A549 (cell line): Measurements from ENCODE around the gene EVX1. TPM values are rescaled to one million over a fixed set of nuclear protein-coding genes. Genes with fewer than 3 reads are reported as not detected.
A peak's percentile ranks its signal among the peaks of the same experiment; 100 is the strongest.

Source experiments
- ATAC-seq, 2 experiments: fragments of 200-7000 bp in 1 of 2; fragments of >200 bp in 1 of 2; cut with Nextera tagmentation in 1 of 2; cut with Tn5 transposase in 1 of 2; 3 replicates each; pipeline versions ENCODE4 v1.8.0 to v1.9.1; 2018 to 2020; ENCODE audit warnings: mild to moderate bottlenecking in 1 of 2, moderate library complexity in 1 of 2
- CTCF ChIA-PET: fragments of 300-600 bp; sonication (Branson Sonifier 250); formaldehyde crosslinking; extraction: SDS; loops from one replicate; lab custom pipeline; 2021; ENCODE audit warnings: antibody characterized with exemption, inconsistent platforms; lab: Yijun Ruan, JAX
- POLR2A ChIA-PET: fragments of 350-600 bp; formaldehyde crosslinking; extraction: SDS; loops from one replicate; lab custom pipeline; 2021; ENCODE audit warnings: antibody characterized with exemption, inconsistent platforms; lab: Yijun Ruan, JAX
- DNase-seq, 2 experiments: peaks; one replicate each; pipeline versions ENCODE4 v3.0.0 to v3.0.0-alpha.2; 2011 to 2016; ENCODE audit warnings: low read depth in 1 of 2, low spot score in 1 of 2
- FAIRE-seq: peaks from 2 replicates; lab custom pipeline; 2011; peaks lifted over from hg19 to GRCh38; lab: Jason Lieb, UNC
- H3K27ac ChIP-seq, 2 experiments: fragments of >200 bp; sonication (Bioruptor Twin); formaldehyde crosslinking; 3 replicates each; pipeline ENCODE4 v1.5.1; 2016 to 2017
- H3K4me1 ChIP-seq: fragments of >200 bp; sonication (Bioruptor Twin); formaldehyde crosslinking; 3 replicates; pipeline ENCODE4 v1.6.1; 2016
- H3K4me2 ChIP-seq: fragments of >200 bp; sonication (Bioruptor Twin); formaldehyde crosslinking; 3 replicates; pipeline ENCODE4 v1.6.1; 2016
- H3K4me3 ChIP-seq: fragments of >200 bp; sonication (Bioruptor Twin); formaldehyde crosslinking; 3 replicates; pipeline ENCODE4 v1.5.1; 2016
- H3K9me3 ChIP-seq: fragments of >200 bp; sonication (Bioruptor Twin); formaldehyde crosslinking; 3 replicates; pipeline ENCODE4 v1.6.1; 2016
- CHD4 ChIP-seq: fragments of 200-600 bp; sonication (generic); IDR thresholded peaks from 2 replicates; pipeline ENCODE4 v1.6.1; 2016; ENCODE audit warnings: antibody characterized with exemption, mild to moderate bottlenecking, borderline replicate concordance
- CTCF ChIP-seq: fragments of >200 bp; sonication (Bioruptor Twin); formaldehyde crosslinking; IDR thresholded peaks from 3 replicates; pipeline ENCODE4 v1.5.1; 2016
- EHF ChIP-seq: fragments of 250-450 bp; sonication (Bioruptor Pico); IDR thresholded peaks from 2 replicates; pipeline ENCODE4 v1.5.0; 2020; ENCODE audit warnings: mild to moderate bottlenecking
- FOSB ChIP-seq: fragments of 250-450 bp; sonication (Bioruptor Pico); IDR thresholded peaks from 2 replicates; pipeline ENCODE4 v1.5.0; 2020; ENCODE audit warnings: mild to moderate bottlenecking, moderate library complexity
- FOSL2 ChIP-seq, 2 experiments: fragments of 450-650 bp in 1 of 2; fragments of >200 bp in 1 of 2; sonication (Bioruptor Twin) in 1 of 2; formaldehyde crosslinking; IDR thresholded peaks; 2 replicates each; pipeline versions ENCODE4 v1.5.0 to v1.6.1; 2016 to 2020; ENCODE audit warnings: mild to moderate bottlenecking in 1 of 2, moderate library complexity in 1 of 2
- GATA3 ChIP-seq: IDR thresholded peaks from 2 replicates; pipeline ENCODE4 v1.6.1; 2012; ENCODE audit warnings: borderline replicate concordance
- HDAC2 ChIP-seq: fragments of 200-600 bp; sonication (generic); IDR thresholded peaks from 2 replicates; pipeline ENCODE4 v1.6.1; 2016
- HOXA7 ChIP-seq: fragments of 250-450 bp; sonication (Bioruptor Pico); IDR thresholded peaks from 2 replicates; pipeline ENCODE4 v1.5.0; 2020; ENCODE audit warnings: mild to moderate bottlenecking, moderate library complexity
- KDM1A ChIP-seq: fragments of 200-600 bp; sonication (generic); IDR thresholded peaks from 2 replicates; pipeline ENCODE4 v1.6.1; 2016; ENCODE audit warnings: low read depth, mild to moderate bottlenecking
- MAFK ChIP-seq: fragments of 450-650 bp; IDR thresholded peaks from 2 replicates; pipeline ENCODE4 v1.6.1; 2014; ENCODE audit not compliant: partially characterized antibody
- MAZ ChIP-seq: fragments of 150-350 bp; IDR thresholded peaks from 2 replicates; pipeline ENCODE4 v1.6.1; 2014; ENCODE audit warnings: antibody characterized with exemption, low read depth, low read length, borderline replicate concordance
- RAD21 ChIP-seq, 2 experiments: fragments of >200 bp in 1 of 2; sonication (Bioruptor Twin) in 1 of 2; formaldehyde crosslinking in 1 of 2; IDR thresholded peaks in 1 of 2; conservative IDR thresholded peaks in 1 of 2; 2 replicates in 1 of 2; 3 replicates in 1 of 2; pipeline ENCODE4 v1.6.1; 2012 to 2018; ENCODE audit warnings: inconsistent platforms in 1 of 2
- SREBF2 ChIP-seq: fragments of 450-650 bp; IDR thresholded peaks from 2 replicates; pipeline ENCODE4 v1.6.1; 2014; ENCODE audit warnings: mild to moderate bottlenecking, moderate library complexity
- ZC3H11A ChIP-seq: fragments of 450-650 bp; IDR thresholded peaks from 2 replicates; pipeline ENCODE4 v1.6.1; 2014; ENCODE audit warnings: antibody characterized with exemption, mild to moderate bottlenecking
- WGBS: methylation state at CpG from one replicate; pipeline ENCODE4 v1.1.6; 2017; ENCODE audit errors: missing lambda C conversion rate; 5-methylcytosine and 5-hydroxymethylcytosine counted together
- polyA plus RNA-seq, 4 experiments: library from polyadenylated mRNA; depleted of rRNA in 3 of 4; stranded (reverse); fragments of >200 nt; fragmentation: RNase III in 1 of 4; extraction: RNeasy Plus Mini Kit Qiagen cat#74134 plus additional on column Dnase treatment in 1 of 4; gene quantifications; 2 replicates in 3 of 4; 3 replicates in 1 of 4; pipeline ENCODE4 v1.2.3, GENCODE V29; 2011 to 2017

Gene EVX1
- polyA plus RNA-seq, 2 of the 4 experiments (the other 2 are of a cell fraction): 0.05 to 0.08 TPM

- POLR2A ChIA-PET: no interaction called here
- TF ChIP-seq CTCF (no peak), HOXA7 (CRISPR knock-in tag) (no peak), CHD4 (no peak)
- ATAC-seq (peak in 1 of 2 experiments; percentile 21; a peak in 3 of 6 replicates), DNase-seq (no peak), FAIRE-seq (no peak)
- Histone ChIP-seq H3K27ac (0 out of 6 replicates have a peak overlapping the region, but pooled peaks of 1 of the 2 experiments have one; percentile 42), H3K4me1 (no peaks in the 10 kb centered on the region), H3K9me3 (no peaks in the 10 kb centered on the region), H3K4me2 (peak overlapping the region; percentile 61), H3K4me3 (no peak overlapping the region; the same call in 2 of the 3 replicates)
- CTCF ChIA-PET: interaction anchor here (0.6 to 4.7 kb wide), 2 partner anchors 10 to 356 kb away, joined by 3 to 18 read pairs; no protein-coding TSS in a partner anchor
- WGBS: 87% methylated on average over 34 of the region's 37 CpGs
Measured at GRCh38 chr7:27245124-27245797, 2.7 kb downstream of the EVX1 start.

DNA sequence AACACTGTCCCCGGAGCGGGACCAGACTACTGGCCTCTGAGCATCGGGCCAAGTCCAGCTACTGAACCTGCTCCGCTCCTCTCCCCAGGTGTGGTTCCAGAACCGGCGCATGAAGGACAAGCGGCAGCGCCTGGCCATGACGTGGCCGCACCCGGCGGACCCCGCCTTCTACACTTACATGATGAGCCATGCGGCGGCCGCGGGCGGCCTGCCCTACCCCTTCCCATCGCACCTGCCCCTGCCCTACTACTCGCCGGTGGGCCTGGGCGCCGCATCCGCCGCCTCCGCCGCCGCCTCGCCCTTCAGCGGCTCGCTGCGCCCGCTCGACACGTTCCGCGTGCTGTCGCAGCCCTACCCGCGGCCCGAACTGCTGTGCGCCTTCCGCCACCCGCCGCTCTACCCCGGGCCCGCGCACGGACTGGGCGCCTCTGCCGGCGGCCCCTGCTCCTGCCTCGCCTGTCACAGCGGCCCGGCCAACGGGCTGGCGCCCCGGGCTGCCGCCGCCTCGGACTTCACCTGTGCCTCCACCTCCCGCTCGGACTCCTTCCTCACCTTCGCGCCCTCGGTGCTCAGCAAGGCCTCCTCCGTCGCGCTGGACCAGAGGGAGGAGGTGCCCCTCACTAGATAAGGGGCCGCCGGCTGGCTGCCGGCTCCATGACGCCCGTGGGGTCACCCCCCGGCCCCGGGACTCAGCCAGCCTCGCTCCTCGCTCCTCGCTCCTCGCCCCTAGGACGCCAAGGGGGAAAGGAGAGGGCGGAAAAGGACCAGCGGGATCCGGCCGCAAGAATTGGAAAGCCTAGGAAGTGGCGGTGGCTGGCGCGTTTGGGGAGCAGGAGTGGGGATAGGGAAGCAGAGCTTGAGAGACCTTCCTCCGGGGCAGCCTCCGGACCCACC lies 3.4 kb downstream of the EVX1 start:
- Histone ChIP-seq H3K4me1 (no peaks in the 10 kb centered on the region), H3K27ac (peak overlapping the region in 1 of 2 experiments; percentile 42; a peak in 1 of 6 replicates), H3K9me3 (no peaks in the 10 kb centered on the region), H3K4me2 (peak overlapping the region; percentile 61), H3K4me3 (no peak overlapping the region; the same call in 2 of the 3 replicates)
- ChIA-PET POLR2A (no interaction called here), CTCF (interaction anchor here (0.6 to 4.7 kb wide), 3 partner anchors 8 to 355 kb away, joined by 3 to 18 read pairs (median 7); no protein-coding TSS in a partner anchor)
- no peak for TF ChIP-seq SREBF2
- no peak for TF ChIP-seq FOSB (CRISPR knock-in tag)
- no peak for TF ChIP-seq GATA3
- no peak for TF ChIP-seq ZC3H11A
- no peak for TF ChIP-seq MAZ
- TF ChIP-seq FOSL2 (IDR thresholded peaks at IDR 0.05): no peak
- no peak for TF ChIP-seq FOSL2 (CRISPR knock-in tag; IDR thresholded peaks at IDR 0.05)
- no peak for TF ChIP-seq RAD21 (conservative IDR thresholded peaks at IDR 0.05 in 1 of 2, IDR thresholded peaks at IDR 0.05 in 1 of 2)
- TF ChIP-seq MAFK: no peak
- peak; percentile 23 to 51; a peak in 3 of 6 replicates for ATAC-seq
- no peak for DNase-seq
- FAIRE-seq: no peak
- 64% methylated on average over 44 of the region's 90 CpGs for WGBS

DNA sequence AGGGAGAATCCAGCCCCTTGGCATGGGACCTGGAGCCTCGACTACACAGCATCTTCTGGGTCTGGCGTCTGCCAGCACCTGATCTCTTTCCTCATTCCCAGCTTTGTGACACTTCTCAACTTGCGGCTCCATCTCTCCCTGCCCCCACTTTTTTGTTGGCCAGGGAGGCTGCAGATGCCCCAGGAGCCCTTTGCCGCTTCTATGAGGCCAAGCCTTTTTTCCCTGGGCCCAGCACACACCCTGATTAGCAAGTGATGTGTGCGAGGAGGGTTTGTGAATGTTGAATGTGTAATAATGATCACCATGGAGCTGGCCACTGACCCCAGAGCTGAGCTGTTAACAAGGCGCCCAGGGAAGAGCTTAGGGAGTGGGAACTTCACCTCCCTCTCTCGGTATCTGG lies 4.4 kb downstream of the EVX1 start:
- DNase-seq (no peak), ATAC-seq (no peak), FAIRE-seq (no peak)
- H3K4me2 ChIP-seq: no peak overlapping the region
- WGBS: 84% methylated on average over 7 of the region's 7 CpGs
- ChIA-PET CTCF (interaction anchor here (0.6 to 4.7 kb wide), 3 partner anchors 9 to 12 kb away, joined by 3 to 18 read pairs (median 7); no protein-coding TSS in a partner anchor), POLR2A (no interaction called here)
- no peak overlapping the region for H3K4me3 ChIP-seq
- no peak overlapping the region for H3K27ac ChIP-seq
- no peaks in the 10 kb centered on the region for H3K4me1 ChIP-seq
- no peaks in the 10 kb centered on the region for H3K9me3 ChIP-seq
- TF ChIP-seq HDAC2 (no peak), CHD4 (no peak), KDM1A (no peak), EHF (CRISPR knock-in tag) (no peak)
